Gastrocnemius medialis (tissue), 4 donors: ENCODE results near the gene LAX1.
A peak's percentile ranks its signal among the peaks of the same experiment; 100 is the strongest.

Experiments
- CTCF ChIP-seq, 5 experiments: fragments of 450-650 bp in 3 of 5; fragments of 200-600 bp in 2 of 5; sonication (generic) in 2 of 5; IDR thresholded peaks in 4 of 5; conservative IDR thresholded peaks in 1 of 5; 1 replicate in 4 of 5; 2 replicates in 1 of 5; pipeline ENCODE4 v1.5.1; 2016 to 2019; ENCODE audit warnings: antibody characterized with exemption in 5 of 5, mild to moderate bottlenecking in 3 of 5, moderate library complexity in 3 of 5
- POLR2A ChIP-seq, 2 donors: fragments of 450-650 bp; IDR thresholded peaks; one replicate each; pipeline ENCODE4 v1.6.1; 2017; ENCODE audit warnings: antibody characterized with exemption in 2 of 2, mild to moderate bottlenecking in 2 of 2, moderate library complexity in 2 of 2

DNA sequence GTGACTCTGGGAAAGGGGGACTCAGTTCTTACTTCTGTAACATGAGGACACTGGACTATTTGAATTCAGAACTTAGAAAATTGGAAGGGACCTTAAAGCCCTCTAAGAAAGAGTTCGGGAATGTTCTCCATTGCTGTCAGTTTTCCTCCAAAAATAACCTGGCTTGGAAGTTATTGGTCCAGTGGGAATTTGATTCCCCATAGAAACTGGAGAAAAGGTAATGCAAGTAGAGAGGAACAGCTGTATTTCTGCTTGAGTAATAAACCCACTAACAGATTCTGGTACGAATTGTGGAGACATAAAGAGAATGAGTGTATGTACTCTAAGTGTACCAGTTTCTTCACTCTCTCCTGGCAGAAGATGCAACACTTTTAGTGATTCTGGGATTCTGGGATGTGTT, 32.2 kb downstream of the LAX1 start:
- TF ChIP-seq POLR2A (IDR thresholded peaks at IDR 0.05) (peak in 1 of 2 donors; percentile 32), CTCF (IDR thresholded peaks at IDR 0.05 in 4 of 5, conservative IDR thresholded peaks at IDR 0.05 in 1 of 5) (no peak)
